Mucosa of rectum (tissue), 2 donors: Measurements from ENCODE around the gene ADRA2C.

ENCODE experiments used
- H3K27ac ChIP-seq, 2 donors: one replicate each; pipeline ENCODE4 v1.7.0; 2013; ENCODE audit warnings: inconsistent platforms in 2 of 2, low read depth in 2 of 2, low read length in 2 of 2
- H3K27me3 ChIP-seq, 2 donors: one replicate each; pipeline ENCODE4 v1.7.0; 2013; ENCODE audit warnings: low read length in 2 of 2; ENCODE audit not compliant: control insufficient read depth in 2 of 2, insufficient read depth in 2 of 2
- H3K36me3 ChIP-seq, 2 donors: one replicate each; pipeline ENCODE4 v1.7.0; 2013; ENCODE audit warnings: low read length in 2 of 2; ENCODE audit not compliant: control insufficient read depth in 2 of 2, insufficient read depth in 2 of 2
- H3K4me1 ChIP-seq, 2 donors: one replicate each; pipeline ENCODE4 v1.7.0; 2013; ENCODE audit warnings: low read length in 2 of 2, mild to moderate bottlenecking in 1 of 2; ENCODE audit not compliant: control insufficient read depth in 2 of 2, insufficient read depth in 2 of 2
- H3K4me3 ChIP-seq, 2 donors: one replicate each; pipeline ENCODE4 v1.7.0; 2013; ENCODE audit warnings: low read length in 2 of 2
- H3K9ac ChIP-seq, 2 donors: one replicate each; pipeline ENCODE4 v1.7.0; 2013; ENCODE audit warnings: low read length in 2 of 2, low read depth in 1 of 2, mild to moderate bottlenecking in 1 of 2
- H3K9me3 ChIP-seq, 2 donors: one replicate each; pipeline ENCODE4 v1.7.0; 2013; ENCODE audit warnings: low read length in 2 of 2; ENCODE audit not compliant: control insufficient read depth in 2 of 2
- donor health status: healthy.
- donor health status: Normal muscosa, but diverticular disease.

Gene ADRA2C

DNA sequence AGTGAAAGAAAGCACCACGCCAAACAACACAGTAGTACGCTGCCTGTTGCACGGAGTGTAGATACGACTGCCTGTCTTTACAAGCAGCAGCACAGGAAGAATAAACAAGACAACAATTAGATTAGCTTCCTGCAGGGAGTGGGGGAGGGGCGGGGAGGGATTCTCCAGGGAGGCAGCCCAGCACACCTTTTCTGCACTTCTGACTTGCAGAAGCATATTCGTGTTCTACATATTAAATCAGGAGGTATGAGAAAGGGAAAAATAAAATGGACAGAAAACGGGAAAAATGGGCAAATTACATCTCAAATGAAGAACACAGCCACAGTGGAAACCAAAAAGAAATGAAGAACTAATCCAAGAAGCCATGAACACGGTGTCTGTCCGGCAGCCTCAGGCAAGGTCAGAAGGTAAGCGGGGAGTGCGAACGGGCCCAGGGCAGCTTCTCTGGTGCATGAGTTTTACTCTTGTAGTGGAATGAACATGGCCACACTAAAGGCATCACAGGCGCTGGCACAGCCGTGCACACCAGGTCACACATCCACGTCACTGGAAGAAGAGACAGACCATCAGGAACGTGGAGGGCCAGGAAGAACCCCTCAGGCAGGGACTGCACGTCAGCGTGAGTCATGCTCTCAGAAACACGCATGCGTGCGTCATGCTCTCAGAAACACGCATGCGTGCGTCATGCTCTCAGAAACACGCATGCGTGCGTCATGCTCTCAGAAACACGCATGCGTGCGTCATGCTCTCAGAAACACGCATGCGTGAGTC lies 20.1 kb upstream of the ADRA2C start:
- Histone ChIP-seq H3K9me3 (peaks cover 0 to 2% of the 10 kb centered on the region in 2 donors), H3K9ac (no peak overlapping the region), H3K4me3 (no peak overlapping the region), H3K36me3 (no peaks in the 10 kb centered on the region), H3K27ac (no peak overlapping the region), H3K27me3 (peaks cover 7 to 20% of the 10 kb centered on the region in 2 donors), H3K4me1 (no peaks in the 10 kb centered on the region)

- H3K9me3 ChIP-seq = peaks cover 0 to 2% of the 10 kb centered on the region in 2 donors
- H3K9ac ChIP-seq = no peak overlapping the region
- no peak overlapping the region for H3K27ac ChIP-seq
- peaks cover 7 to 20% of the 10 kb centered on the region in 2 donors for H3K27me3 ChIP-seq
- no peaks in the 10 kb centered on the region for H3K4me1 ChIP-seq
- H3K36me3 ChIP-seq = no peaks in the 10 kb centered on the region
- H3K4me3 ChIP-seq = no peak overlapping the region
Measured at GRCh38 chr4:3746701-3747580, 19.2 kb upstream of the ADRA2C start.

DNA sequence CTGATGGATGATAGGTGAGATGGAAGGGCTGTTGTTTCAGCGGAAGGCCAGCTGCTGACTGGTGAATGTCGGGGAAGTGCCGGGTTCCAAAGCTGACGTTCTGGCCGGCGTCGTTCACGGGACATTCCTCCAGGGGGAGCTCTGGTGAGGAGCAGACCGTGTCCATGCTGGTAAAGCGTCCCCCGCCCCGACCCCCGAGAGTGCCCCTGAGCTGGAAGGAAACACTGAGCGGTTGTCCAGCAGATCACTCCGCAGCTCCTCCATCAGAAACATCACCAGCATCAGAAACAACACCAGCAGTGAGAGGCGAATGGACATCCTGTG lies 18.6 kb upstream of the ADRA2C start:
- no peaks in the 10 kb centered on the region for H3K36me3 ChIP-seq
- H3K9ac ChIP-seq = no peak overlapping the region
- no peaks in the 10 kb centered on the region for H3K4me1 ChIP-seq
- peaks cover 0 to 2% of the 10 kb centered on the region in 2 donors for H3K9me3 ChIP-seq
- no peak overlapping the region for H3K4me3 ChIP-seq
- peaks cover 7 to 20% of the 10 kb centered on the region in 2 donors for H3K27me3 ChIP-seq
- no peak overlapping the region for H3K27ac ChIP-seq

DNA sequence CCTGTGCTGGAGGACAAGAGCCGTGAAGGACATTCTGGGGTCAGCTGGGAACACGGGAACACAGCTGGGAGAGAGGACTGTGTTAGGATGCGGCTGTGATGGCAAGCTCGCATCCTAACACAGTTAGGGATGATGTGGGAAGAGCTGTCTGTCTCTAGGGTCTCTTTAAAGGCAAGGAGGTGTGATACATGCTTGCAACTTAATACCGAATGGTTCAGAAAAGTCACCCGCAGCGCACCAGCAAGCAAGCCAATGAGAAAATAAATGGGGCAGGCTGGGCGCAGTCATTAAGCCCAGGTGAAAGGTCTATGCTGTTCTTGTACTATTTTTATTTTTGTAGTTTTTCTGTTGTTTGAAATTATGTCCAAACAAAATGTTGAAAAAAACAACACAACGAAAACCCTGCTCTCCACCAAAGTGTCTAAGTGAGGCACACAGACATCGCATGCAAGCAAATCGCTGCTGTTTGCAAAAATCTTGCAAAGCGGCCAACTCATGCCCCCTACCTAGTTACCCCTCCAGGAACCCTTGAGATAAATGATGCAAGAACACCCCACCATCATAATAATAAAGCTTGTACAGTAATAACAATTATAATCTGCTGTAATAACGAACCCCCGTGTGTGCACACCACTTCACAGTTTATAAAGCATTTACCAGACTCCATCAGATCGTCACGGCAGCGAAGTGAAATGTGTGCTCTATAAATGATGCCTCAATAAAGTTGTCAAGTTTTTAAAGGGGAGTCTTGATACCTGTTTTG lies 17.9 kb upstream of the ADRA2C start:
- Histone ChIP-seq H3K4me3 (no peak overlapping the region), H3K27ac (no peak overlapping the region), H3K27me3 (peaks cover 7 to 16% of the 10 kb centered on the region in 2 donors), H3K9ac (no peak overlapping the region), H3K36me3 (no peaks in the 10 kb centered on the region), H3K4me1 (no peaks in the 10 kb centered on the region), H3K9me3 (no peaks in the 10 kb centered on the region)

- H3K27me3 ChIP-seq = peaks cover 7 to 10% of the 10 kb centered on the region in 2 donors
- no peak overlapping the region for H3K27ac ChIP-seq
Measured at GRCh38 chr4:3749081-3749480, 17.1 kb upstream of the ADRA2C start.

GRCh38 chr4:3750334-3750733 lies 15.9 kb upstream of the ADRA2C start:
- Histone ChIP-seq H3K36me3 (no peaks in the 10 kb centered on the region), H3K4me1 (no peaks in the 10 kb centered on the region), H3K4me3 (no peak overlapping the region), H3K9ac (no peak overlapping the region), H3K27me3 (peaks cover 4 to 7% of the 10 kb centered on the region in 2 donors), H3K27ac (no peak overlapping the region), H3K9me3 (no peaks in the 10 kb centered on the region)

More at GRCh38 chr4:3749081-3749480, 17.1 kb upstream of the ADRA2C start:
- Histone ChIP-seq H3K36me3 (no peaks in the 10 kb centered on the region), H3K4me3 (no peak overlapping the region), H3K9me3 (no peaks in the 10 kb centered on the region), H3K9ac (no peak overlapping the region), H3K4me1 (no peaks in the 10 kb centered on the region)

DNA sequence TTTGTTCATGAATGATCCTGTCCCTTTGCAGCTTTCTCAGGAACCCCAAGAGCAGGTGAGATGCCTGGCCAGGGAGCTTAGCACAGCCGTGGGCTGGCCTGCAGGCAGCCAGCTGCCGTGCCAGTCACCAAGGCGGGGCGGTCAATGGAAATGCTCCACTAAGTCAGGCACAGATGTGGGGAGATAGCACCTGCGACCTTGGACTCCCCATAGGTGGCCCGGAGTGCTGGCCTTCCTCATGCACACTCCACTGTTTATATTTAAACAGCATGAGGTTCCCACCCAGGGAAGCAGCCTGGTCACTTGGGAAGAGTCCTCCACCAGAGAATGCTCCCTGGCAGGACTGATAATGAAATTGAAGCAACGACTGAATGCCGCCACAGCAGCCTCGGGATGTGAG lies 14.2 kb upstream of the ADRA2C start:
- Histone ChIP-seq H3K9me3 (no peaks in the 10 kb centered on the region), H3K4me1 (no peaks in the 10 kb centered on the region), H3K4me3 (no peak overlapping the region), H3K27me3 (peaks cover 3 to 4% of the 10 kb centered on the region in 2 donors), H3K9ac (no peak overlapping the region), H3K36me3 (no peaks in the 10 kb centered on the region), H3K27ac (no peak overlapping the region)

- Histone ChIP-seq H3K9me3 (no peaks in the 10 kb centered on the region), H3K27me3 (no peaks in the 10 kb centered on the region), H3K36me3 (no peaks in the 10 kb centered on the region), H3K4me1 (no peaks in the 10 kb centered on the region), H3K9ac (no peak overlapping the region), H3K27ac (no peak overlapping the region), H3K4me3 (no peak overlapping the region)
Measured at GRCh38 chr4:3753726-3754412, 12.3 kb upstream of the ADRA2C start.

DNA sequence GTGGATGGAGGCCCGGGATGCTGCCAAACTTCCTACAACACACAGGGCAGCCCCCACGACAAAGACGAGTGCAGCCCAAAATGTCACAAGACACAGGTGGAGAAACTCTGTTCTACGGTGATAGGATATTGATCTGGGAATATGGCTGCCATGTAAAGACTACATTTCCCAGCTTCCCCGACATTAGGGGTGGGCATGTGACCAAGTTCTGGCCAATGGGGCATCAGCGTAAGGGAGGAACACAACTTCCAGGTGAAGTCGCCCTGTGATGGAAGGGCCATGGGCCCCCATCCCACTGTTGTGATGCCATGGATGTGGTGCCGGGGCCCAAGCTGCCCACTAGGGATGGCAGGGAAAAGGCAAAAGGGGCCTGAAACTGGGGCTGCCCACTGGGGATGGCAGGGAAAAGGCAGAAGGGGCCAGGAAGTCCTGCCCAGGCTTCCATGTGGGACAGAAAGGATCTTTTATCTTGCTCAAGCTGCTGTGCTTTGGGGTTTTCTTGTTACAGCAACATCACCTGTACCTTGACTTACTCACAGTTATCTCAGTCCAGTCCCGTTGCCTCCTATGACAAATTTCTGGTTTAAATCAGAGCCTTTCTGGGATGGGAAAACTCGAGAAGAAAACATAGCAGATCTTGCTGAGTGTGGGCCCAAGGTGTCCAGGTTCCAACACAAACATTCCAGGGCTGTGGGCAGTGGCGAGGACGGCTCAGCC lies 9.7 kb upstream of the ADRA2C start:
- Histone ChIP-seq H3K9me3 (no peaks in the 10 kb centered on the region), H3K9ac (no peak overlapping the region), H3K27me3 (no peaks in the 10 kb centered on the region), H3K4me3 (no peak overlapping the region), H3K4me1 (no peaks in the 10 kb centered on the region), H3K36me3 (no peaks in the 10 kb centered on the region), H3K27ac (no peak overlapping the region)
